Endothelial cell of umbilical vein (primary cell): Measurements from ENCODE around the gene PRDX5. TPM values are rescaled to one million over a fixed set of nuclear protein-coding genes. Genes with fewer than 3 reads are reported as not detected.

Source experiments
- BruUV-seq: library from RNA; stranded (reverse); fragments of 400-500 nt; replicated peaks from 2 replicates; lab custom pipeline; 2021; lab: Mats Ljungman, UMichigan
- CTCF ChIA-PET: fragments of 300-600, 350-600 bp; sonication (Branson Sonifier 250); formaldehyde crosslinking; loops from one replicate; lab custom pipeline; 2021; ENCODE audit warnings: antibody characterized with exemption, inconsistent platforms; lab: Charles Lee
- POLR2A ChIA-PET: fragments of 300-600, 350-600 bp; sonication (Branson Sonifier 250); formaldehyde crosslinking; loops from one replicate; lab custom pipeline; 2021; ENCODE audit warnings: antibody characterized with exemption, inconsistent platforms; lab: Charles Lee
- DNase-seq: peaks from one replicate; pipeline ENCODE4 v3.0.0-alpha.2; 2011; ENCODE audit warnings: low read depth, low spot score
- FAIRE-seq: peaks from 2 replicates; lab custom pipeline; 2011; peaks lifted over from hg19 to GRCh38; lab: Jason Lieb, UNC
- H2AFZ ChIP-seq: 2 replicates; pipeline ENCODE4 v1.6.0; 2012; ENCODE audit warnings: low read depth, low read length, control low read depth, inconsistent platforms
- H3K27ac ChIP-seq: 2 replicates; pipeline ENCODE4 v1.5.1; 2011; ENCODE audit warnings: low read depth, mild to moderate bottlenecking, control low read depth, low read length, moderate library complexity; ENCODE audit not compliant: insufficient read depth
- H3K27me3 ChIP-seq, 2 experiments: 2 replicates each; pipeline versions ENCODE4 v1.6.0 to v1.6.1; 2011; ENCODE audit warnings: low read length in 2 of 2, mixed read lengths in 1 of 2; ENCODE audit not compliant: control insufficient read depth in 2 of 2, insufficient read depth in 2 of 2
- H3K36me3 ChIP-seq, 2 experiments: 2 replicates in 1 of 2; 3 replicates in 1 of 2; pipeline ENCODE4 v1.5.1; 2011; ENCODE audit warnings: low read length in 2 of 2, mild to moderate bottlenecking in 1 of 2, moderate library complexity in 1 of 2; ENCODE audit not compliant: control insufficient read depth in 2 of 2, insufficient read depth in 2 of 2; ENCODE audit errors: extremely low read depth in 1 of 2
- H3K4me1 ChIP-seq: 3 replicates; pipeline ENCODE4 v1.5.1; 2011; ENCODE audit warnings: mild to moderate bottlenecking, low read length; ENCODE audit not compliant: control insufficient read depth, insufficient read depth; ENCODE audit errors: extremely low read depth
- H3K4me2 ChIP-seq: 2 replicates; pipeline ENCODE4 v1.6.1; 2011; ENCODE audit warnings: low read length, control low read depth, mixed read lengths; ENCODE audit not compliant: insufficient read depth
- H3K4me3 ChIP-seq, 3 experiments: fragments of 200-600 bp in 1 of 3; sonication (generic), shearing (Covaris generic) in 1 of 3; replicated peaks in 1 of 3; 2 replicates each; pipeline ENCODE4 v1.5.1; 2011 to 2016; ENCODE audit warnings: control low read depth in 3 of 3, low read length in 3 of 3, mild to moderate bottlenecking in 2 of 3, inconsistent platforms in 1 of 3, low read depth in 1 of 3, moderate library complexity in 1 of 3; ENCODE audit not compliant: insufficient read depth in 1 of 3
- H3K79me2 ChIP-seq: 2 replicates; pipeline ENCODE4 v1.6.0; 2012; ENCODE audit warnings: low read length, inconsistent platforms; ENCODE audit not compliant: control insufficient read depth, insufficient read depth
- H3K9ac ChIP-seq: replicated peaks from 2 replicates; pipeline ENCODE3; 2011; ENCODE audit warnings: low read length, control low read depth; ENCODE audit not compliant: insufficient read depth; ENCODE audit errors: extremely low read depth
- H3K9me1 ChIP-seq: replicated peaks from 3 replicates; pipeline ENCODE4 v1.6.0; 2011; ENCODE audit warnings: mild to moderate bottlenecking, low read length; ENCODE audit not compliant: control insufficient read depth, insufficient read depth; ENCODE audit errors: extremely low read depth
- H3K9me3 ChIP-seq: replicated peaks from 2 replicates; pipeline ENCODE4 v1.5.1; 2012; ENCODE audit warnings: low read length, inconsistent platforms; ENCODE audit not compliant: control insufficient read depth, insufficient read depth
- H4K20me1 ChIP-seq: replicated peaks from 2 replicates; pipeline ENCODE3; 2011; ENCODE audit warnings: mild to moderate bottlenecking, low read length; ENCODE audit not compliant: control insufficient read depth, insufficient read depth; ENCODE audit errors: extremely low read depth
- CTCF ChIP-seq, 2 donors: IDR thresholded peaks; 1 replicate in 1 of 2; 2 replicates in 1 of 2; pipeline ENCODE4 v1.5.1; 2011; ENCODE audit warnings: low read length in 2 of 2, mild to moderate bottlenecking in 2 of 2, moderate library complexity in 2 of 2, control low read depth in 1 of 2, inconsistent platforms in 1 of 2, low read depth in 1 of 2; ENCODE audit not compliant: insufficient read depth in 1 of 2; ENCODE audit errors: extremely low read depth in 1 of 2
- EZH2 ChIP-seq: IDR thresholded peaks from 2 replicates; pipeline ENCODE4 v1.6.1; 2012; ENCODE audit warnings: borderline replicate concordance, low read depth, mild to moderate bottlenecking, moderate library complexity, low read length, inconsistent platforms; ENCODE audit not compliant: severe bottlenecking
- FOS ChIP-seq: IDR thresholded peaks from 2 replicates; pipeline ENCODE4 v1.6.1; 2011; ENCODE audit warnings: mild to moderate bottlenecking, low read length, moderate library complexity, borderline replicate concordance; ENCODE audit not compliant: insufficient read depth
- GATA2 ChIP-seq: IDR thresholded peaks from 2 replicates; pipeline ENCODE4 v1.7.0; 2011; ENCODE audit warnings: low read depth, mild to moderate bottlenecking, moderate library complexity, mixed read lengths, low read length; ENCODE audit not compliant: insufficient read length, insufficient read depth
- JUN ChIP-seq: IDR thresholded peaks from 2 replicates; pipeline ENCODE4 v1.6.1; 2011; ENCODE audit warnings: borderline replicate concordance, low read depth; ENCODE audit not compliant: insufficient read length, insufficient read depth
- MYC ChIP-seq: IDR thresholded peaks from one replicate; pipeline ENCODE4 v1.6.1; 2011; ENCODE audit warnings: mild to moderate bottlenecking, low read depth, low read length
- POLR2A ChIP-seq: IDR thresholded peaks from 2 replicates; pipeline ENCODE4 v1.6.1; 2012; ENCODE audit warnings: low read depth, mild to moderate bottlenecking, control low read depth, low read length
- POLR2AphosphoS5 ChIP-seq: IDR thresholded peaks from 2 replicates; pipeline ENCODE4 v1.6.1; 2012; ENCODE audit warnings: low read depth, mild to moderate bottlenecking, control low read depth, low read length, moderate library complexity; ENCODE audit not compliant: insufficient read depth
- dilution Hi-C: fragments of 300-500 bp; cut with MboI; formaldehyde crosslinking; loops from one replicate; pipeline ENCODE4 v1.15.0; 2019; ENCODE audit warnings: low sequenced_read_pairs; ENCODE audit not compliant: extremely low pct_ligation_motif_present
- intact Hi-C: fragments of 100-400 bp; cut with micrococcal nuclease; formaldehyde crosslinking; loops from one replicate; pipeline ENCODE4 v1.10.0; 2022
- polyA plus RNA-seq, 4 experiments: library from polyadenylated mRNA; depleted of rRNA in 3 of 4; stranded (reverse) in 3 of 4; unstranded in 1 of 4; fragments of >200 nt; gene quantifications; 2 replicates each; pipeline versions ENCODE4 v1.2.1 to v1.2.3, GENCODE V29; 2011 to 2012; ENCODE audit warnings: missing spikeins in 1 of 4
- total RNA-seq: library from RNA; stranded (reverse); gene quantifications from 2 replicates; pipeline ENCODE4 v1.2.3, GENCODE V29; 2021
- TF ChIP-seq, protein P1 (sequence below): IDR thresholded peaks from 2 replicates; pipeline ENCODE4 v1.6.1; 2011; ENCODE audit not compliant: insufficient read depth, insufficient read length

PRDX5 gene
- total and polyA plus RNA-seq, 2 donors (not counting 3 experiments of a cell fraction or from before 2014, with no cell fraction given) = 199 to 709 TPM

GRCh38 chr11:64281957-64282770 is 35.8 kb upstream of the PRDX5 start:
- Histone ChIP-seq H3K79me2 (peaks cover 2% of the 10 kb centered on the region), H3K27ac (no peak overlapping the region), H3K4me2 (no peak overlapping the region), H2AFZ (no peak overlapping the region), H3K4me1 (peaks cover 11% of the 10 kb centered on the region), H3K36me3 (peaks cover 2 to 12% of the 10 kb centered on the region in 2 experiments), H3K9me1 (no peaks in the 10 kb centered on the region), H3K4me3 (no peak overlapping the region), H3K9me3 (no peaks in the 10 kb centered on the region), H3K27me3 (no peaks in the 10 kb centered on the region), H3K9ac (no peak overlapping the region), H4K20me1 (no peaks in the 10 kb centered on the region)
- intact Hi-C loops (no loop called here), dilution Hi-C loops (no loop called here)
- ChIA-PET CTCF (interaction anchor here (1.3 to 2.3 kb wide), 4 partner anchors 10 to 78 kb away, joined by 3 to 8 read pairs (median 6); no protein-coding TSS in a partner anchor), POLR2A (interaction anchor here (1.1 kb wide), 1 partner anchor 11 kb away, joined by 3 read pairs; no protein-coding TSS in a partner anchor)
- BruUV-seq = no TSS peak
- DNase-seq = no peak
- no peak for FAIRE-seq
- TF ChIP-seq CTCF (IDR thresholded peaks at IDR 0.05; ENCODE audit: extremely low read depth in 1 of 2, insufficient read depth in 1 of 2, low read depth in 1 of 2, low read length in 2 of 2) (no peak), POLR2AphosphoS5 (no peak), JUN (no peak), EZH2 (no peak), FOS (no peak), POLR2A (no peak), MYC (no peak), GATA2 (no peak)
- TF ChIP-seq, protein P1, sequence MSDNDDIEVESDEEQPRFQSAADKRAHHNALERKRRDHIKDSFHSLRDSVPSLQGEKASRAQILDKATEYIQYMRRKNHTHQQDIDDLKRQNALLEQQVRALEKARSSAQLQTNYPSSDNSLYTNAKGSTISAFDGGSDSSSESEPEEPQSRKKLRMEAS = no peak
